Peyer's patch (tissue), 4 donors: ENCODE results near the gene SPEF2.

Source experiments
- POLR2A ChIP-seq, 2 donors: fragments of 450-650 bp; IDR thresholded peaks; one replicate each; pipeline ENCODE4 v1.5.1; 2017; ENCODE audit warnings: antibody characterized with exemption in 2 of 2, mild to moderate bottlenecking in 2 of 2, moderate library complexity in 2 of 2
- TF ChIP-seq, protein P1 (sequence below), 6 experiments: fragments of 450-650 bp in 4 of 6; fragments of 200-600 bp in 2 of 6; sonication (generic) in 1 of 6; IDR thresholded peaks; one replicate each; pipeline ENCODE4 v1.5.1; 2017 to 2019; ENCODE audit warnings: antibody characterized with exemption in 6 of 6, mild to moderate bottlenecking in 3 of 6, moderate library complexity in 1 of 6

DNA sequence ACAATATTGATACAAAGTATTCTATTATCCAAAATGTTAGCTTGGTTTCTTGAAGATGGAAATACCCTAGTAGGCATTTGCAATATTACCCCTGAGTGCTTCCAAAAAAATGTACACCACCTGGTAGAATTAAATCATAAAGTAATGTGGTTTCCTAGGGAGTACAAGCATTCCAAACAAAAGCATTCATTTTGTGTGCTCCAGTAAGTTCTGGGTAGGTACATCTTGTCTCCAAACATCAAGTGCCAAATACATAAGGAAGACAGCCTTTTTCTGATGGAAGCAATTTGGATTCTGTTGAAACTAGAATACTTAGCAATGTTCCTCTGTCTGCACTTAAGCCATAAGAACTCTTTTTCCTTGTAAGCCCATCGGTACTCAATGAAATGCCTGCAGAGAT is 165.9 kb downstream of the SPEF2 start:
- TF ChIP-seq, protein P1, sequence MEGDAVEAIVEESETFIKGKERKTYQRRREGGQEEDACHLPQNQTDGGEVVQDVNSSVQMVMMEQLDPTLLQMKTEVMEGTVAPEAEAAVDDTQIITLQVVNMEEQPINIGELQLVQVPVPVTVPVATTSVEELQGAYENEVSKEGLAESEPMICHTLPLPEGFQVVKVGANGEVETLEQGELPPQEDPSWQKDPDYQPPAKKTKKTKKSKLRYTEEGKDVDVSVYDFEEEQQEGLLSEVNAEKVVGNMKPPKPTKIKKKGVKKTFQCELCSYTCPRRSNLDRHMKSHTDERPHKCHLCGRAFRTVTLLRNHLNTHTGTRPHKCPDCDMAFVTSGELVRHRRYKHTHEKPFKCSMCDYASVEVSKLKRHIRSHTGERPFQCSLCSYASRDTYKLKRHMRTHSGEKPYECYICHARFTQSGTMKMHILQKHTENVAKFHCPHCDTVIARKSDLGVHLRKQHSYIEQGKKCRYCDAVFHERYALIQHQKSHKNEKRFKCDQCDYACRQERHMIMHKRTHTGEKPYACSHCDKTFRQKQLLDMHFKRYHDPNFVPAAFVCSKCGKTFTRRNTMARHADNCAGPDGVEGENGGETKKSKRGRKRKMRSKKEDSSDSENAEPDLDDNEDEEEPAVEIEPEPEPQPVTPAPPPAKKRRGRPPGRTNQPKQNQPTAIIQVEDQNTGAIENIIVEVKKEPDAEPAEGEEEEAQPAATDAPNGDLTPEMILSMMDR (IDR thresholded peaks at IDR 0.05) = no peak
- no peak for TF ChIP-seq POLR2A (IDR thresholded peaks at IDR 0.05)
